Activated naive CD4-positive, alpha-beta T cell treated with anti-CD3 and anti-CD28 coated beads, Interleukin-2, amount 10 ng/mL, durations not matched to agents 7 days and 5 days (primary cell): ENCODE measurements around the gene UPK2.
A peak's percentile ranks its signal among the peaks of the same experiment; 100 is the strongest.

Experiments used
- CTCF ChIA-PET: fragments of 350-600 bp; sonication (Branson Sonifier 250); formaldehyde crosslinking; loops from one replicate; lab custom pipeline; 2021; ENCODE audit warnings: antibody characterized with exemption; lab: Charles Lee
- DNase-seq: peaks from one replicate; pipeline ENCODE4 v3.0.0-alpha.2; 2020
- H3K27ac Mint-ChIP-seq: one replicate; pipeline ENCODE4 v1.8.0; 2021; ENCODE audit warnings: mild to moderate bottlenecking, moderate library complexity, mixed read lengths
- H3K27me3 Mint-ChIP-seq: one replicate; pipeline ENCODE4 v1.8.0; 2021; ENCODE audit warnings: mild to moderate bottlenecking, mixed read lengths
- H3K36me3 Mint-ChIP-seq: one replicate; pipeline ENCODE4 v1.8.0; 2021; ENCODE audit warnings: mixed read lengths
- H3K4me1 Mint-ChIP-seq: one replicate; pipeline ENCODE4 v1.8.0; 2021; ENCODE audit warnings: mixed read lengths
- H3K4me3 Mint-ChIP-seq: one replicate; pipeline ENCODE4 v1.8.0; 2021; ENCODE audit warnings: mild to moderate bottlenecking, moderate library complexity, mixed read lengths
- H3K9me3 Mint-ChIP-seq: one replicate; pipeline ENCODE4 v1.8.0; 2021; ENCODE audit warnings: mixed read lengths

Gene UPK2

DNA sequence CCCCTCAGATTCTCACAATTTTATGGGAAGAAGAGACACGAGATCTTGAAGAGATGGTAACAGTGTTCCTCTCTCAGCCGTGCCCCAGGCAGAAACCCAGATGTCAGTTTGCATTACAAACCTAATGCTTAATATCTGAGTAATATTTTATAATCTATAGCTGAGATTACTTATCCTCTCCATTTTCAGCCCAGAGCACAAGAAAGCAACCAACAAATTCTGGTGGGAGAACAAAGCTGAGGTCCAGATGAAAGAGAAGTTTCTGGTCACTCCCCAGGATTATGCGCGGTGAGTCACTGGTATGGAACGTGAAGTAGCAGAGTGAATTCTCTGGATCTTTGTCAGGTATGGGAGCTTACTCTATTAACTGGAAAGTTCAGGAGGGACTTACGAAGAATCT, 42.7 kb downstream of the UPK2 start:
- CTCF ChIA-PET, result no interaction called here
- Mint-ChIP-seq H3K36me3 (peaks cover 39% of the 10 kb centered on the region), H3K9me3 (no peaks in the 10 kb centered on the region), H3K27me3 (no peaks in the 10 kb centered on the region), H3K4me1 (peaks cover 41% of the 10 kb centered on the region), H3K4me3 (peak overlapping the region; percentile 85), H3K27ac (peak overlapping the region; percentile 92)
- DNase-seq, result no peak

DNA sequence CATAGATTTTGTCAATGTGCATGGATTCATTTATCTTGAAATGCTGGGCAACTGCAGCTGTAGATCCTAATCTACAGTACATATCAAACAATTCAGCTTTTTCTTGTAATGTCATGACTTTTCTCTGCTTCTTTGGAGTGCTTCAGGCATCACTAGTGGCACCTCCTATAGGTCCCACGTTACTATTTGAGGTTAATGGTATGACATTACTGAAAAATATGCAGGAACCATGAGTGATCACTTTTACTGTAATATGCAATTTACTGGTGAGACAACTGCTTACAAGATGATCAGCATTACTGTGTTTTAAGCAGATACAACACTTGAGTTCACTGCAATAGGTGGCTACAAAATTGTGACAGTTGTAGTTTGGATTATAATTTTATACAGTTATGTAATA, 44.8 kb downstream of the UPK2 start:
- H3K4me1 Mint-ChIP-seq, result peaks cover 43% of the 10 kb centered on the region
- no peak for DNase-seq
- CTCF ChIA-PET, result no interaction called here
- H3K36me3 Mint-ChIP-seq, result peaks cover 45% of the 10 kb centered on the region
- no peak overlapping the region for H3K4me3 Mint-ChIP-seq
- no peak overlapping the region for H3K27ac Mint-ChIP-seq
- no peaks in the 10 kb centered on the region for H3K9me3 Mint-ChIP-seq
- no peaks in the 10 kb centered on the region for H3K27me3 Mint-ChIP-seq

DNA sequence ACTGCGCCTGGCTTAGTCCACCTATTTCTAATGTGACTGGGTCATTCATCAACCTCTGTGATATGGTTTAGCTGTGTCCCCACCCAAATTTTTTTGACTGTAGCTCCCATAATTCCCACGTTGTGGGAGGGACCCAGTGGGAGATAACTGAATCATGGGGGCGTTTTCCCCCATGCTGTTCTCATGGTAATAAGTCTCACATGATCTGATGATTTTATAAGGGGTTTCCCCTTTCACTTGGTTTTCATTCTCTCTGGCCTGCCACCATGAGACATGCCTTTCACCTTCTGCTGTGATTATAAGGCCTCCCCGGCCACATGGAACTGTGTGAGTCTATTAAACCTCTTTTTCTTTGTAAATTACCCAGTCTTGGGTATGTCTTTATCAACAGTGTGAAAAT, 50.6 kb downstream of the UPK2 start:
- CTCF ChIA-PET, result no interaction called here
- Mint-ChIP-seq H3K27ac (no peak overlapping the region), H3K4me3 (no peak overlapping the region), H3K36me3 (peaks cover 45% of the 10 kb centered on the region), H3K4me1 (peaks cover 3% of the 10 kb centered on the region), H3K27me3 (no peaks in the 10 kb centered on the region), H3K9me3 (no peaks in the 10 kb centered on the region)
- no peak for DNase-seq
